Muscle layer of duodenum (tissue), 2 donors: Measurements from ENCODE around the gene MTRFR.
"Not testable (repeated sequence)": the region's sequence is repeated elsewhere in the genome, so short reads cannot be mapped to it uniquely, and the experiment has no call there.

Experiments
- H3K27ac ChIP-seq: one replicate; pipeline ENCODE4 v1.7.0; 2013; ENCODE audit warnings: mild to moderate bottlenecking, low read length
- H3K27me3 ChIP-seq: one replicate; pipeline ENCODE4 v1.7.0; 2013; ENCODE audit warnings: low read depth, mild to moderate bottlenecking, control low read depth, low read length
- H3K36me3 ChIP-seq, 2 donors: one replicate each; pipeline ENCODE4 v1.7.0; 2013; ENCODE audit warnings: low read length in 2 of 2, control low read depth in 1 of 2, mild to moderate bottlenecking in 1 of 2; ENCODE audit not compliant: insufficient read depth in 2 of 2, control insufficient read depth in 1 of 2
- H3K4me1 ChIP-seq, 2 donors: one replicate each; pipeline ENCODE4 v1.7.0; 2013; ENCODE audit warnings: low read length in 2 of 2, mild to moderate bottlenecking in 2 of 2, control low read depth in 1 of 2, moderate library complexity in 1 of 2; ENCODE audit not compliant: insufficient read depth in 2 of 2, control insufficient read depth in 1 of 2
- H3K4me3 ChIP-seq, 2 donors: one replicate each; pipeline ENCODE4 v1.7.0; 2013; ENCODE audit warnings: low read length in 2 of 2, low read depth in 1 of 2, mild to moderate bottlenecking in 1 of 2
- H3K9me3 ChIP-seq, 2 donors: one replicate each; pipeline ENCODE4 v1.7.0; 2013; ENCODE audit warnings: low read length in 2 of 2, control low read depth in 1 of 2, mild to moderate bottlenecking in 1 of 2; ENCODE audit not compliant: control insufficient read depth in 1 of 2
- donor health status: healthy.

MTRFR gene

DNA sequence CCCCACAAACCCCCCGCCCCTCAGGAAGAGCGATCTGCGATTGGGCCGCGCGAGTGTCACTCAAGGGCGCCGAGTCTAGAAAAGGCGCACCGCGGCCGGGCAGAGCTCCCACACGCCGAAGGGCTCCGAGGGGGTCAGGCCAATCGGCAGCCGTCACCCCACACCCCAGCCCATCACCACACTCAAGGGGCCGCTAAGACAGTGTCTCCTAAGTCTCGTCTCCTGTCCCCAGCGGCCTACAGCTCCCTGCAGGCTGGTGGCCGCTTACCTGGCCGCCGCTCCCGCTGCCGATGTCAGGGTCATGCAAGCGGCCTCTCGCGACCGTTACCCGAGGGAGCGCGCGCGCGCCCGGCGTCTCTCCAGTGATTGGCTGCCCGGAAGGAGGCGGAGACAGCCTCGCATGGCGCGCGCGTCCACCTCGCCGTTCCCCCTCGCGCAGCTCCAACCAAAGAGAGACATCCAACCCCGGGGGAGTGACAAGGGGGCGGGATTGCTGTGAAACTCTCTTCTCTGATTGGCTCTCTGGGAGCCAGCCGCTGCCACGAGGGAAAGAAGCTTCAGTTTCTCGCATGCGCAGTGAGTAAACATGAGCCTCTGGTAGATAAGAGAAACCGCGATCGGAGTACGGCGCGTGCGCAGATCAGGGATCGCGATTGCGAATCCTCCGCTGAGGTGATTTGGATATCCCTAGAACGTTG is at the start of gene MTRFR, which contains the start of gene MPHOSPH9:
TSS of gene MTRFR (plus strand) at position 630 of the 698 bp plus-strand sequence. CDS start 20,239 bp downstream, outside the sequence.
TSS of gene MPHOSPH9 (minus strand) at position 335 of the 698 bp plus-strand sequence. CDS start 2,777 bp downstream, outside the sequence.
- Histone ChIP-seq H3K36me3 (peaks cover 0 to 3% of the 10 kb centered on the region in 2 donors), H3K4me1 (peaks cover 3 to 22% of the 10 kb centered on the region in 2 donors), H3K27ac (peak within 1 kb of the TSS; percentile 92), H3K27me3 (no peaks in the 10 kb centered on the region), H3K4me3 (peak within 1 kb of the TSS; percentile 79 to 98), H3K9me3 (no peaks in the 10 kb centered on the region)

GRCh38 chr12:123187637-123188036 is 45.6 kb upstream of the MTRFR start:
- H3K27me3 ChIP-seq: no peaks in the 10 kb centered on the region
- H3K36me3 ChIP-seq: peaks cover 11 to 38% of the 10 kb centered on the region in 2 donors
- H3K4me3 ChIP-seq: no peak overlapping the region
- H3K4me1 ChIP-seq: no peaks in the 10 kb centered on the region
- H3K9me3 ChIP-seq: no peaks in the 10 kb centered on the region
- no peak overlapping the region for H3K27ac ChIP-seq

GRCh38 chr12:123199936-123200335 is 33.3 kb upstream of the MTRFR start:
- no peak overlapping the region for H3K27ac ChIP-seq
- H3K9me3 ChIP-seq: no peaks in the 10 kb centered on the region
- peaks cover 0 to 13% of the 10 kb centered on the region in 2 donors for H3K36me3 ChIP-seq
- H3K27me3 ChIP-seq: no peaks in the 10 kb centered on the region
- no peak overlapping the region for H3K4me3 ChIP-seq
- H3K4me1 ChIP-seq: no peaks in the 10 kb centered on the region

- no peaks in the 10 kb centered on the region for H3K4me1 ChIP-seq
Measured at GRCh38 chr12:123200414-123200813, 32.8 kb upstream of the MTRFR start.

GRCh38 chr12:123206794-123207193 is 26.4 kb upstream of the MTRFR start:
- H3K27me3 ChIP-seq, H3K4me1 ChIP-seq: not testable (repeated sequence)
- peaks cover 10 to 16% of the 10 kb centered on the region in 2 donors for H3K36me3 ChIP-seq

More at GRCh38 chr12:123200414-123200813, 32.8 kb upstream of the MTRFR start:
- H3K9me3 ChIP-seq: no peaks in the 10 kb centered on the region
- H3K27ac ChIP-seq: no peak overlapping the region
- H3K36me3 ChIP-seq: peaks cover 0 to 13% of the 10 kb centered on the region in 2 donors
- H3K27me3 ChIP-seq: no peaks in the 10 kb centered on the region
- no peak overlapping the region for H3K4me3 ChIP-seq

GRCh38 chr12:123207815-123208214 is 25.4 kb upstream of the MTRFR start:
- not testable (repeated sequence) for H3K9me3 ChIP-seq, H3K4me3 ChIP-seq, H3K27ac ChIP-seq, H3K4me1 ChIP-seq, H3K27me3 ChIP-seq
- H3K36me3 ChIP-seq: peaks cover 1 to 20% of the 10 kb centered on the region in 2 donors

More at GRCh38 chr12:123206794-123207193, 26.4 kb upstream of the MTRFR start:
- H3K27ac ChIP-seq, H3K4me3 ChIP-seq, H3K9me3 ChIP-seq: not testable (repeated sequence)

DNA sequence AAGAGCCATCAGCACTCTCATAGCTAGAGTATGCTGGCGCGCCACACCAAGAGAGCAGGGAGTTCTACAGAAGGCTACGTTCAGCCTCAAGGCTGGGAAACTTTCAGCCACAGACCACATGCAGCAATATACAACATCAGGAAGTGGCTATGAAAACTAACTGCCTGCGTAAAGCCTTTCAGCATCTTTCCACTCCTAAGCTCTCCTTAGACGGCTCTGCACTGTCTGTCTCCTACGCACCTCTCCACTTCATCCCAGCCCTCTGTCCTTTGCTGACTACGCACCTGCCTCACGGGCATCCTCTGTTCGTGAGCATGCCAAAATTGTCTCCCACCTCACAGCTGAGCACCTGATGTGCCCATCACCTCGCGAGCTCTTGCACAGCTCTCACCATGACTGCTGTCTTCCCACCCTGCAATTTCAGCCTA is 10.0 kb upstream of the MTRFR start:
- peaks cover 10% of the 10 kb centered on the region in 2 donors for H3K36me3 ChIP-seq
- H3K4me3 ChIP-seq: no peak overlapping the region
- H3K27me3 ChIP-seq: no peaks in the 10 kb centered on the region
- no peaks in the 10 kb centered on the region for H3K9me3 ChIP-seq
- no peaks in the 10 kb centered on the region for H3K4me1 ChIP-seq
- no peak overlapping the region for H3K27ac ChIP-seq

GRCh38 chr12:123225443-123225842 is 7.8 kb upstream of the MTRFR start:
- Histone ChIP-seq H3K27me3 (no peaks in the 10 kb centered on the region), H3K36me3 (peaks cover 6 to 9% of the 10 kb centered on the region in 2 donors), H3K9me3 (no peaks in the 10 kb centered on the region), H3K27ac (no peak overlapping the region), H3K4me1 (no peaks in the 10 kb centered on the region), H3K4me3 (no peak overlapping the region)

- Histone ChIP-seq H3K27me3 (no peaks in the 10 kb centered on the region), H3K4me3 (no peak overlapping the region), H3K4me1 (peaks cover 0 to 6% of the 10 kb centered on the region in 2 donors), H3K36me3 (no peaks in the 10 kb centered on the region), H3K9me3 (no peaks in the 10 kb centered on the region), H3K27ac (no peak overlapping the region)
Measured at GRCh38 chr12:123227581-123228258, 5.5 kb upstream of the MTRFR start.

GRCh38 chr12:123229051-123229450 is 4.2 kb upstream of the MTRFR start:
- H3K9me3 ChIP-seq: no peaks in the 10 kb centered on the region
- no peak overlapping the region for H3K4me3 ChIP-seq
- H3K27me3 ChIP-seq: no peaks in the 10 kb centered on the region
- no peak overlapping the region for H3K27ac ChIP-seq
- H3K36me3 ChIP-seq: no peaks in the 10 kb centered on the region
- H3K4me1 ChIP-seq: peaks cover 2 to 9% of the 10 kb centered on the region in 2 donors

- H3K27ac ChIP-seq: peak overlapping the region; percentile 92
- H3K27me3 ChIP-seq: no peaks in the 10 kb centered on the region
- no peaks in the 10 kb centered on the region for H3K9me3 ChIP-seq
- H3K4me3 ChIP-seq: peak overlapping the region; percentile 79 to 98
- peaks cover 3 to 18% of the 10 kb centered on the region in 2 donors for H3K4me1 ChIP-seq
- H3K36me3 ChIP-seq: peaks cover 0 to 3% of the 10 kb centered on the region in 2 donors
Measured at GRCh38 chr12:123231931-123232330, 1.3 kb upstream of the MTRFR start.
